Thyroid gland (tissue), 4 donors: ENCODE data around the gene CLMP.

Experiments used
- POLR2A ChIP-seq, 2 donors: fragments of 450-650 bp; IDR thresholded peaks; one replicate each; pipeline ENCODE4 v1.6.1; 2017; ENCODE audit warnings: antibody characterized with exemption in 2 of 2, mild to moderate bottlenecking in 2 of 2, moderate library complexity in 1 of 2
- TF ChIP-seq, protein P1 (sequence below), 6 experiments: fragments of 200-600 bp in 3 of 6; fragments of 450-650 bp in 3 of 6; sonication (generic) in 3 of 6; IDR thresholded peaks; one replicate each; pipeline ENCODE4 v1.5.1; 2016 to 2019; ENCODE audit warnings: antibody characterized with exemption in 6 of 6, mild to moderate bottlenecking in 2 of 6, inconsistent platforms in 1 of 6, moderate library complexity in 1 of 6

- TF ChIP-seq, protein P1, sequence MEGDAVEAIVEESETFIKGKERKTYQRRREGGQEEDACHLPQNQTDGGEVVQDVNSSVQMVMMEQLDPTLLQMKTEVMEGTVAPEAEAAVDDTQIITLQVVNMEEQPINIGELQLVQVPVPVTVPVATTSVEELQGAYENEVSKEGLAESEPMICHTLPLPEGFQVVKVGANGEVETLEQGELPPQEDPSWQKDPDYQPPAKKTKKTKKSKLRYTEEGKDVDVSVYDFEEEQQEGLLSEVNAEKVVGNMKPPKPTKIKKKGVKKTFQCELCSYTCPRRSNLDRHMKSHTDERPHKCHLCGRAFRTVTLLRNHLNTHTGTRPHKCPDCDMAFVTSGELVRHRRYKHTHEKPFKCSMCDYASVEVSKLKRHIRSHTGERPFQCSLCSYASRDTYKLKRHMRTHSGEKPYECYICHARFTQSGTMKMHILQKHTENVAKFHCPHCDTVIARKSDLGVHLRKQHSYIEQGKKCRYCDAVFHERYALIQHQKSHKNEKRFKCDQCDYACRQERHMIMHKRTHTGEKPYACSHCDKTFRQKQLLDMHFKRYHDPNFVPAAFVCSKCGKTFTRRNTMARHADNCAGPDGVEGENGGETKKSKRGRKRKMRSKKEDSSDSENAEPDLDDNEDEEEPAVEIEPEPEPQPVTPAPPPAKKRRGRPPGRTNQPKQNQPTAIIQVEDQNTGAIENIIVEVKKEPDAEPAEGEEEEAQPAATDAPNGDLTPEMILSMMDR (IDR thresholded peaks at IDR 0.05) = no peak
- no peak for TF ChIP-seq POLR2A (IDR thresholded peaks at IDR 0.05)
Measured at GRCh38 chr11:123231256-123231655, 36.2 kb upstream of the CLMP start.
